BE2C (cell line): Measurements from ENCODE around the gene CEP85L.

Source experiments
- DNase-seq: peaks from one replicate; pipeline ENCODE4 v3.0.0-alpha.2; 2020
- H3K27me3 ChIP-seq: fragments of 250-450 bp; sonication (Bioruptor Pico); 2 replicates; pipeline ENCODE4 v1.5.1; 2020; ENCODE audit warnings: mild to moderate bottlenecking
- H3K36me3 ChIP-seq: fragments of 250-450 bp; sonication (Bioruptor Pico); 2 replicates; pipeline ENCODE4 v1.5.1; 2020; ENCODE audit warnings: mild to moderate bottlenecking
- H3K4me1 ChIP-seq: fragments of 250-450 bp; sonication (Bioruptor Pico); 2 replicates; pipeline ENCODE4 v1.5.1; 2020
- H3K4me3 ChIP-seq: 2 replicates; pipeline ENCODE4 v1.5.1; 2011; ENCODE audit warnings: low read depth, low read length
- H3K9me3 ChIP-seq: fragments of 250-450 bp; sonication (Bioruptor Pico); 2 replicates; pipeline ENCODE4 v1.5.1; 2020
- CTCF ChIP-seq: IDR thresholded peaks from 2 replicates; pipeline ENCODE4 v1.5.1; 2012; ENCODE audit warnings: mild to moderate bottlenecking, low read depth, low read length

Gene CEP85L

GRCh38 chr6:118656847-118657451 is 5.6 kb upstream of the CEP85L start:
- DNase-seq = no peak
- H3K4me3 ChIP-seq = no peak overlapping the region
- no peaks in the 10 kb centered on the region for H3K36me3 ChIP-seq
- TF ChIP-seq CTCF = no peak
- H3K9me3 ChIP-seq = no peaks in the 10 kb centered on the region
- H3K4me1 ChIP-seq = peaks cover 13% of the 10 kb centered on the region
- H3K27me3 ChIP-seq = no peaks in the 10 kb centered on the region

GRCh38 chr6:118652051-118652615 is 742 bp upstream of the CEP85L start:
- Histone ChIP-seq H3K36me3 (peaks cover 4% of the 10 kb centered on the region; the same call in 1 of the 2 replicates), H3K27me3 (no peaks in the 10 kb centered on the region), H3K4me3 (peak overlapping the region; percentile 89), H3K4me1 (peaks cover 9% of the 10 kb centered on the region), H3K9me3 (no peaks in the 10 kb centered on the region)
- DNase-seq = no peak
- TF ChIP-seq CTCF = no peak

GRCh38 chr6:118650582-118651281 is 659 bp downstream of the CEP85L start:
- H3K9me3 ChIP-seq = no peaks in the 10 kb centered on the region
- peaks cover 4% of the 10 kb centered on the region; the same call in 1 of the 2 replicates for H3K36me3 ChIP-seq
- peaks cover 9% of the 10 kb centered on the region for H3K4me1 ChIP-seq
- no peaks in the 10 kb centered on the region for H3K27me3 ChIP-seq
- no peak for TF ChIP-seq CTCF
- H3K4me3 ChIP-seq = peak overlapping the region; percentile 89
- DNase-seq = peak; percentile 71

DNA sequence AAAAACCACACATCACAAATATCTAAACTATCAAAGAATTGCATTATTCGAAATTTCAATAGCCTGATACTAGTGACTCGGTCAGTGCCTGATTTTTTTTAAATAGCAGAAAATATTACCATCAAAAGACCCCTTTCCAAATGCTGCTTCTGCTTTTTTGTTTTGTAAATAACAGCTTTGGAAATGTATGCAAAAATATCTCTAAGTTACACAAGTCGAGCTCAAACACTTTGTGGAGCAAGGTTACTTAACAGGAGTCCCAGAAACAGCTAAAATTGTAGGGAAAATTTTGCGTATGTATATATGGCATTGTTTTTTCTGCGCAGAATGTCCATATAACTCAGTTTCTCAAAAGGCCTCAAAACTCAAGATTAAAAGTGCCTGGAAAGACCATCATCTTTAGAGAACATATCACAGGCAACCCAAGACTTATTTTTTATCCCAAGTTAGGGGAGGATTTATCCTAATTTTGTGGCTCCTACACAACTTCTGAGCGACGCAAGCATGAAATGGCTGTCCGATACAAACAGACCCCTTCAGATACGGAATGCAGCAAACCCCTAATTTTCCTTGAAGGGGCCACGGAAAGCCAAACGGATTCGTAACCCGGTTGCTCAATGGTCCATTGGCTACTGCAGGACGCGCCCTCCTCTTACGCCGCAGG is 1.3 kb downstream of the CEP85L start:
- Histone ChIP-seq H3K4me3 (peak overlapping the region; percentile 89), H3K27me3 (no peaks in the 10 kb centered on the region), H3K36me3 (peaks cover 4% of the 10 kb centered on the region; the same call in 1 of the 2 replicates), H3K4me1 (peaks cover 9% of the 10 kb centered on the region), H3K9me3 (no peaks in the 10 kb centered on the region)
- DNase-seq = no peak
- TF ChIP-seq CTCF = no peak

- DNase-seq = no peak
- Histone ChIP-seq H3K9me3 (no peaks in the 10 kb centered on the region), H3K4me1 (peaks cover 9% of the 10 kb centered on the region), H3K27me3 (no peaks in the 10 kb centered on the region), H3K36me3 (peaks cover 4% of the 10 kb centered on the region; the same call in 1 of the 2 replicates), H3K4me3 (peak overlapping the region; percentile 89)
- TF ChIP-seq CTCF = no peak
These were observed 2.4 kb downstream of the CEP85L start for GRCh38 chr6:118648866-118649554.
